Activated CD8-positive, alpha-beta T cell treated with anti-CD3 and anti-CD28 coated beads for 36 hours (primary cell): Measurements from ENCODE around the gene SAMM50. TPM values are rescaled to one million over a fixed set of nuclear protein-coding genes. Genes with fewer than 3 reads are reported as not detected.

Experiments used
- ATAC-seq: fragments of 200-7000 bp; cut with Tn5 transposase; one replicate; pipeline ENCODE4 v1.10.0; 2021; ENCODE audit warnings: mild to moderate bottlenecking, moderate library complexity
- CTCF ChIA-PET: fragments of 350-600 bp; sonication (Branson Sonifier 250); formaldehyde crosslinking; loops from one replicate; lab custom pipeline; 2021; ENCODE audit warnings: antibody characterized with exemption; lab: Charles Lee
- POLR2A ChIA-PET: fragments of 350-600 bp; sonication (Branson Sonifier 250); formaldehyde crosslinking; loops from one replicate; lab custom pipeline; 2021; ENCODE audit warnings: antibody characterized with exemption; lab: Charles Lee
- DNase-seq: peaks from one replicate; pipeline ENCODE4 v3.0.0-alpha.2; 2020
- H3K27ac Mint-ChIP-seq: one replicate; pipeline ENCODE4 v1.8.0; 2021; ENCODE audit warnings: mild to moderate bottlenecking, mixed read lengths
- H3K27me3 Mint-ChIP-seq: one replicate; pipeline ENCODE4 v1.8.0; 2021; ENCODE audit warnings: mixed read lengths
- H3K36me3 Mint-ChIP-seq: one replicate; pipeline ENCODE4 v1.8.0; 2021; ENCODE audit warnings: low read depth, mixed read lengths
- H3K4me1 Mint-ChIP-seq: one replicate; pipeline ENCODE4 v1.8.0; 2021; ENCODE audit warnings: low read depth, mixed read lengths
- H3K4me3 Mint-ChIP-seq: one replicate; pipeline ENCODE4 v1.8.0; 2021; ENCODE audit warnings: mild to moderate bottlenecking, moderate library complexity, mixed read lengths
- H3K9me3 Mint-ChIP-seq: one replicate; pipeline ENCODE4 v1.8.0; 2021; ENCODE audit warnings: mixed read lengths
- CTCF ChIP-seq: fragments of 200-600 bp; IDR thresholded peaks from one replicate; pipeline ENCODE4 v1.8.0; 2022; ENCODE audit warnings: antibody characterized with exemption, mild to moderate bottlenecking
- intact Hi-C: fragments of 100-400 bp; cut with micrococcal nuclease; formaldehyde crosslinking; loops from one replicate; pipeline ENCODE4 v1.10.0; 2022
- total RNA-seq, 2 experiments: library from RNA; stranded (reverse); gene quantifications; one replicate each; pipeline ENCODE4 v1.2.3, GENCODE V29; 2021

The SAMM50 gene
- total RNA-seq, 2 experiments from 2014 or later = 41.7 to 42.2 TPM

DNA sequence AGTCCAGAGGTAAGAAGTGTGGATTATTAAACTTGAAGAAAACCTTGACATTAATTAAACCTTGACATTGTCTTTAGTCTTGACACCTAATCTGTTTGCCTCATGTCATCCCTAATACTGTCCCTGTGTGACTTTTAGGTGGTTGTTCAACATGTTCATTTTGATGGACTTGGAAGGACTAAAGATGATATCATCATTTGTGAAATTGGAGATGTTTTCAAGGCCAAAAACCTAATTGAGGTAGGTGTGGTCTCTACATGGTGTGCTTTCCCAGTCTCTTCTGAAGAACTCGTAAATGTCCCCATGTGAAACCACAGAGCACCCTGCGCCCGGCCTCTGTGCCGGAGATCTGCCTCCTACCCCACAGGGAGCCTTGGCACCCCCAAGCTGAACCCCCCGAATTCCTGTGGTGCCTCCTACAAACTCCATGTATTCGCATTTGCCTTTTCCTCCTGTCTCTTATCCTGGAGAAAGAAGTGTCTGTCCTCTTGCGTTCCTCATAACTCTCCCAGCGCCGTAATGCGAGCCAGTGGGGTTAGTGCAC is 9.1 kb downstream of the SAMM50 start:
- Mint-ChIP-seq H3K4me1 (no peaks in the 10 kb centered on the region), H3K27me3 (no peaks in the 10 kb centered on the region), H3K36me3 (peaks cover 37% of the 10 kb centered on the region), H3K9me3 (no peaks in the 10 kb centered on the region), H3K27ac (no peak overlapping the region), H3K4me3 (no peak overlapping the region)
- intact Hi-C loops = no loop called here
- ChIA-PET CTCF (no interaction called here), POLR2A (no interaction called here)
- no peak for TF ChIP-seq CTCF
- no peak for ATAC-seq
- no peak for DNase-seq

DNA sequence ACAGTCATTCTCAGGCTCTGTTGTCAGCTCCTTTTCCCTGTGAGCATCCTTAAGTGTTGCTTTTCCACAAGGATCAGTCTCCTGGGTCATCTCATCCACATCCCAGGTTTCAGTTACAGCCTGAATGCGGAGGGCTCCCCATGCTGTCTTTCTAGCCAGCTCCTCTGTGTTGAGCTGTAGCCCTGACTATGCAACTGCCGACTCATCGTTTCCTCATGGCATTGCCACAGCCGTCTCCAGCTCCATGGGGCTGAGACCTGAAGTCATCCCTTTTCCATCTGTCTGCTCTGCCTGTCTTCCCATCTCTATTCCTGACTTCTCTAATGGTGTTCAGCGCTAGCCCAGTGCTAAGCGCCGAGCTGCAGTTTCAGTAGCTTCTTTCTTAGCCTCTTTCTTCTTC is 11.8 kb downstream of the SAMM50 start:
- H3K9me3 Mint-ChIP-seq = no peaks in the 10 kb centered on the region
- DNase-seq (no peak), ATAC-seq (no peak)
- H3K4me3 Mint-ChIP-seq = no peak overlapping the region
- H3K36me3 Mint-ChIP-seq = peaks cover 44% of the 10 kb centered on the region
- H3K27ac Mint-ChIP-seq = no peak overlapping the region
- no peaks in the 10 kb centered on the region for H3K27me3 Mint-ChIP-seq
- TF ChIP-seq CTCF = no peak
- H3K4me1 Mint-ChIP-seq = no peaks in the 10 kb centered on the region
- intact Hi-C loops = no loop called here
- CTCF ChIA-PET = interaction anchor here (1.0 kb wide), 1 partner anchor 26 kb away, joined by 3 read pairs; no protein-coding TSS in a partner anchor
- POLR2A ChIA-PET = interaction anchor here (0.8 kb wide), 1 partner anchor 12 kb away, joined by 3 read pairs; the partner anchor contains the start of gene SAMM50

- DNase-seq (no peak), ATAC-seq (no peak)
- no peak overlapping the region for H3K27ac Mint-ChIP-seq
- no peaks in the 10 kb centered on the region for H3K4me1 Mint-ChIP-seq
- H3K27me3 Mint-ChIP-seq = no peaks in the 10 kb centered on the region
- TF ChIP-seq CTCF = no peak
- no peaks in the 10 kb centered on the region for H3K9me3 Mint-ChIP-seq
- ChIA-PET CTCF (no interaction called here), POLR2A (no interaction called here)
- no peak overlapping the region for H3K4me3 Mint-ChIP-seq
- intact Hi-C loops = no loop called here
- H3K36me3 Mint-ChIP-seq = peaks cover 42% of the 10 kb centered on the region
Measured at GRCh38 chr22:43968614-43969013, 13.4 kb downstream of the SAMM50 start.

- H3K27ac Mint-ChIP-seq = no peak overlapping the region
- peaks cover 43% of the 10 kb centered on the region for H3K36me3 Mint-ChIP-seq
- no peaks in the 10 kb centered on the region for H3K9me3 Mint-ChIP-seq
- intact Hi-C loops = no loop called here
- CTCF ChIA-PET = no interaction called here
- H3K4me1 Mint-ChIP-seq = no peaks in the 10 kb centered on the region
- no peak overlapping the region for H3K4me3 Mint-ChIP-seq
- POLR2A ChIA-PET = no interaction called here
- no peaks in the 10 kb centered on the region for H3K27me3 Mint-ChIP-seq
- no peak for TF ChIP-seq CTCF
- DNase-seq (no peak), ATAC-seq (no peak)
Measured at GRCh38 chr22:43969021-43969878, 14.0 kb downstream of the SAMM50 start.
